Measurements from ENCODE around the gene STIP1.

- TF ChIP-seq POLR2A (IDR thresholded peaks at IDR 0.05; ENCODE audit: low read depth, low read length) = no peak
- TF ChIP-seq POLR2AphosphoS5 (IDR thresholded peaks at IDR 0.05; ENCODE audit: low read depth, low read length) = no peak
- TF ChIP-seq TAF1 (IDR thresholded peaks at IDR 0.05; ENCODE audit: borderline replicate concordance, low read depth, low read length) = no peak
Observed at GRCh38 chr11:64238076-64238475, 52.1 kb downstream of the STIP1 start.
